ENCODE data around the gene AMZ2.

Gene AMZ2

DNA sequence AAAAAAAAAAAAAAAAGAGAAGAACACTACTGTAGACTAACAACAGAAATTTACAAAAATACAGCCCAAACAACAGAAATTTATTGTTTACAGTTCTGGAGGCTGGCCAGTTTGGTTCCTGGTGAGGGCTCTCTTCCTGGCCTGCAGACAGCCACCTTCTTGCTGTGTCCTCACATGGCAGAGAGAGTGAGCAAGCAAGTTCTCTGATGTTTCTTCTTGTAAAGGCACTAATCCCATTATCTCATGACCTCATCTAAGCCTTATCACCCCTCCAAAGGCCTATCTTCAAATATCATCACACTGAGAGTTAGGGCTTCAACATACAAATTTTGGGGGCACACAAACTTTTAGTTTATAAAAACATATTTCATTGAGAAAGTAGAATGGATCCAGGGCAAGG is 50.8 kb downstream of the AMZ2 start:
- H2AFZ ChIP-seq (ENCODE audit: low read depth, low read length): no peak overlapping the region
- H3K27ac ChIP-seq (ENCODE audit: low read length): no peak overlapping the region
- no peaks in the 10 kb centered on the region for H4K20me1 ChIP-seq (ENCODE audit: insufficient read depth, low read length)
- peaks cover 14% of the 10 kb centered on the region for H3K79me2 ChIP-seq (ENCODE audit: low read length)
- H3K4me3 ChIP-seq (ENCODE audit: low read length): no peak overlapping the region
- H3K4me1 ChIP-seq (ENCODE audit: low read length): peaks cover 2% of the 10 kb centered on the region
- no peaks in the 10 kb centered on the region for H3K27me3 ChIP-seq (ENCODE audit: low read depth, low read length)
- TF ChIP-seq CTCF (IDR thresholded peaks at IDR 0.05; ENCODE audit: low read depth, low read length) (no peak), EZH2phosphoT487 (IDR thresholded peaks at IDR 0.05; ENCODE audit: low read depth) (no peak)
- H3K9ac ChIP-seq (ENCODE audit: low read length): no peak overlapping the region
- peaks cover 8% of the 10 kb centered on the region for H3K36me3 ChIP-seq (replicated peaks; ENCODE audit: low read depth, low read length)
- H3K9me3 ChIP-seq (ENCODE audit: insufficient read depth, low read length): no peaks in the 10 kb centered on the region
- H3K4me2 ChIP-seq (ENCODE audit: low read length): no peak overlapping the region

DNA sequence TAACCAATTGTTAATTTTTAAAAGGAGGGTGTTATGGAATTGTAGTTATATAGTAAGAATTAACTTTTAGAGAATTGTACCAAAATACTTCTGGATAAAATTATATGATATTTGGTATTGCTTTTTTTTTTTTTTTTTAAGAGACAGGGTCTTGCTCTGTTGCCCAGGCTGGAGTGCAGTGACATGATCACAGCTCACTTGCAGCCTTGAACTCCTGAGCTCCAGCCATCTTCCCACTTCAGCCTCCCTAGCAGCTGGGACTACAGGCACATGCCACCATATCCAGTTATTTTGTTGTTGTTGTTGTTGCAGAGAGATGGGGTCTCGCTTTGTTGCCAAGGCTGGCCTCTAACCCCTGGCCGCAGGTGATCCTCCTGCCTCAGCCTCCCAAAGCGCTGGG is 52.0 kb downstream of the AMZ2 start:
- no peak for TF ChIP-seq EZH2phosphoT487 (IDR thresholded peaks at IDR 0.05; ENCODE audit: low read depth)
- Histone ChIP-seq H3K4me2 (ENCODE audit: low read length) (no peak overlapping the region), H3K9ac (ENCODE audit: low read length) (no peak overlapping the region), H3K27me3 (ENCODE audit: low read depth, low read length) (no peaks in the 10 kb centered on the region), H4K20me1 (ENCODE audit: insufficient read depth, low read length) (no peaks in the 10 kb centered on the region), H3K9me3 (ENCODE audit: insufficient read depth, low read length) (no peaks in the 10 kb centered on the region), H3K36me3 (replicated peaks; ENCODE audit: low read depth, low read length) (peaks cover 8% of the 10 kb centered on the region), H2AFZ (ENCODE audit: low read depth, low read length) (no peak overlapping the region), H3K79me2 (ENCODE audit: low read length) (peaks cover 4% of the 10 kb centered on the region), H3K4me3 (ENCODE audit: low read length) (no peak overlapping the region), H3K27ac (ENCODE audit: low read length) (no peak overlapping the region), H3K4me1 (ENCODE audit: low read length) (no peaks in the 10 kb centered on the region)

DNA sequence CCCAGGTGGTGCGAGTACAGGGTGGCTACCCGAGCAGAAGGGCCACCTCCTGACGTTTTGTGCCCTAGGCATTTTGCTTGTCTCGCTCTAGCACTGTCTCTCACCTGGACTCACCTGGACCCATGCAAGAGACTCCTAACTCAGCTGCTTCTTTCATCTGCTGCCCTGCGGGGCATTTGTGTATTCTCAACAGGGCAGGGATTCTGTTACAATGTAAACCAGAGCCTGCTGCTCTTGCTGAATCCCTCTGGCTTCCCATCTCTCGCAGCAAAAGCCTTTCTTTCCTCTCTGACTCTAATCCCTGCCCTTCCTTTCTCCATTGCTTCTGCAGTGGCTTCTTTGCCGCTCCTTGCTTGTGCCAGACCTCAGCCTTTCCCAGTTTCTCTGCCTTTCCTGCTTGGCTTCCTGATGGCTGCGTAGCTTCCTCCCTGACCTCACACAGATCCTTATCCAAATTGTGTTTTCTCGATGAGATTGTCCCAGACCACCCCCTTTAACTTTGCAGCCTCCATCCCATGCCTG is 53.7 kb downstream of the AMZ2 start:
- TF ChIP-seq CTCF (IDR thresholded peaks at IDR 0.05; ENCODE audit: low read depth, low read length) (no peak), EZH2phosphoT487 (IDR thresholded peaks at IDR 0.05; ENCODE audit: low read depth) (no peak)
- Histone ChIP-seq H3K4me1 (ENCODE audit: low read length) (no peaks in the 10 kb centered on the region), H3K9me3 (ENCODE audit: insufficient read depth, low read length) (no peaks in the 10 kb centered on the region), H3K9ac (ENCODE audit: low read length) (no peak overlapping the region), H3K4me3 (ENCODE audit: low read length) (no peak overlapping the region), H3K36me3 (replicated peaks; ENCODE audit: low read depth, low read length) (peaks cover 5% of the 10 kb centered on the region), H4K20me1 (ENCODE audit: insufficient read depth, low read length) (no peaks in the 10 kb centered on the region), H3K27ac (ENCODE audit: low read length) (no peak overlapping the region), H3K79me2 (ENCODE audit: low read length) (no peaks in the 10 kb centered on the region; the same call in 1 of the 2 replicates), H2AFZ (ENCODE audit: low read depth, low read length) (no peak overlapping the region), H3K4me2 (ENCODE audit: low read length) (no peak overlapping the region), H3K27me3 (ENCODE audit: low read depth, low read length) (no peaks in the 10 kb centered on the region)

GRCh38 chr17:68302066-68302564 is 54.3 kb downstream of the AMZ2 start:
- H3K79me2 ChIP-seq (ENCODE audit: low read length): no peaks in the 10 kb centered on the region
- H3K27ac ChIP-seq (ENCODE audit: low read length): no peak overlapping the region
- H3K4me2 ChIP-seq (ENCODE audit: low read length): no peak overlapping the region
- no peak overlapping the region for H3K4me3 ChIP-seq (ENCODE audit: low read length)
- H2AFZ ChIP-seq (ENCODE audit: low read depth, low read length): no peak overlapping the region
- H3K9ac ChIP-seq (ENCODE audit: low read length): no peak overlapping the region
- H3K27me3 ChIP-seq (ENCODE audit: low read depth, low read length): no peaks in the 10 kb centered on the region
- H3K36me3 ChIP-seq (replicated peaks; ENCODE audit: low read depth, low read length): peaks cover 4% of the 10 kb centered on the region
- H3K4me1 ChIP-seq (ENCODE audit: low read length): no peaks in the 10 kb centered on the region
- TF ChIP-seq EZH2phosphoT487 (IDR thresholded peaks at IDR 0.05; ENCODE audit: low read depth) (no peak), CTCF (IDR thresholded peaks at IDR 0.05; ENCODE audit: low read depth, low read length) (no peak)
- H3K9me3 ChIP-seq (ENCODE audit: insufficient read depth, low read length): no peaks in the 10 kb centered on the region
- H4K20me1 ChIP-seq (ENCODE audit: insufficient read depth, low read length): no peaks in the 10 kb centered on the region

All from OCI-LY3 (cell line).